Gastroesophageal sphincter (tissue), 4 donors: ENCODE measurements around the gene TTC9. TPM values are rescaled to one million over a fixed set of nuclear protein-coding genes. Genes with fewer than 3 reads are reported as not detected.

Experiments used
- ATAC-seq: fragments of 150-250 bp; one replicate; pipeline ENCODE4 v1.9.1; 2016; ENCODE audit warnings: mild to moderate bottlenecking, moderate library complexity
- H3K27ac ChIP-seq, 4 donors: fragments of 200-600 bp; sonication (generic) in 3 of 4; 1 replicate in 3 of 4; 2 replicates in 1 of 4; pipeline ENCODE4 v1.5.1; 2016 to 2019
- H3K27me3 ChIP-seq: fragments of 200-600 bp; sonication (generic); one replicate; pipeline ENCODE4 v1.5.1; 2019
- H3K36me3 ChIP-seq, 2 donors: fragments of 200-600 bp; sonication (generic); one replicate each; pipeline ENCODE4 v1.5.1; 2019; ENCODE audit warnings: control low read depth in 1 of 2
- H3K4me1 ChIP-seq, 3 donors: fragments of 200-600 bp; sonication (generic); 1 replicate in 2 of 3; 2 replicates in 1 of 3; pipeline ENCODE4 v1.5.1; 2016 to 2019; ENCODE audit warnings: control low read depth in 2 of 3
- H3K4me3 ChIP-seq, 2 donors: fragments of 200-600 bp; sonication (generic); one replicate each; pipeline ENCODE4 v1.5.1; 2019; ENCODE audit warnings: mild to moderate bottlenecking in 1 of 2, moderate library complexity in 1 of 2
- H3K9me3 ChIP-seq, 3 donors: fragments of 200-600 bp; sonication (generic); one replicate each; pipeline ENCODE4 v1.5.1; 2017 to 2019; ENCODE audit warnings: control low read depth in 2 of 3
- CTCF ChIP-seq, 4 experiments: fragments of 200-600 bp in 2 of 4; fragments of 450-650 bp in 2 of 4; sonication (generic) in 1 of 4; IDR thresholded peaks; one replicate each; pipeline ENCODE4 v1.5.1; 2017 to 2019; ENCODE audit warnings: antibody characterized with exemption in 4 of 4, mild to moderate bottlenecking in 2 of 4, moderate library complexity in 2 of 4
- EP300 ChIP-seq: sonication (generic); formaldehyde crosslinking; IDR thresholded peaks from one replicate; pipeline ENCODE4 v1.6.1; 2017; ENCODE audit warnings: antibody characterized with exemption, mild to moderate bottlenecking
- POLR2A ChIP-seq, 2 donors: fragments of 450-650 bp; IDR thresholded peaks; one replicate each; pipeline ENCODE4 v1.6.1; 2017; ENCODE audit warnings: antibody characterized with exemption in 2 of 2, mild to moderate bottlenecking in 2 of 2, moderate library complexity in 1 of 2
- POLR2AphosphoS5 ChIP-seq: sonication (generic); formaldehyde crosslinking; IDR thresholded peaks from one replicate; pipeline ENCODE4 v1.6.1; 2017; ENCODE audit warnings: antibody characterized with exemption
- WGBS, 2 donors: methylation state at CpG; one replicate each; pipeline ENCODE4 v1.1.5; 2018; ENCODE audit warnings: low coverage in 1 of 2; 5-methylcytosine and 5-hydroxymethylcytosine counted together
- total RNA-seq, 4 donors: library from RNA; depleted of rRNA; stranded (reverse); fragments of >200 nt; gene quantifications; one replicate each; pipeline ENCODE4 v1.1.0, GENCODE V29; 2016

TTC9 gene
- total RNA-seq, 4 donors from 2014 or later, result 0.40 to 7.3 (median 1.6) TPM

- Histone ChIP-seq H3K4me1 (no peaks in the 10 kb centered on the region), H3K27ac (no peak overlapping the region), H3K9me3 (no peaks in the 10 kb centered on the region), H3K4me3 (no peak overlapping the region), H3K36me3 (no peaks in the 10 kb centered on the region), H3K27me3 (peaks cover 31% of the 10 kb centered on the region)
- no peak for ATAC-seq
- TF ChIP-seq CTCF (IDR thresholded peaks at IDR 0.05), result no peak
- TF ChIP-seq POLR2A (IDR thresholded peaks at IDR 0.05), result no peak
- no peak for TF ChIP-seq EP300
- no peak for TF ChIP-seq POLR2AphosphoS5
- WGBS, 2 donors, result 100% methylated on average over 1 of the region's 1 CpG; no CpG with 5 or more reads in 1 of the 2 donors
Measured at GRCh38 chr14:70704960-70705359, 63.2 kb downstream of the TTC9 start.

GRCh38 chr14:70706177-70706576 is 64.5 kb downstream of the TTC9 start:
- Histone ChIP-seq H3K36me3 (no peaks in the 10 kb centered on the region), H3K9me3 (no peaks in the 10 kb centered on the region), H3K4me3 (no peak overlapping the region), H3K4me1 (no peaks in the 10 kb centered on the region), H3K27me3 (peaks cover 33% of the 10 kb centered on the region), H3K27ac (no peak overlapping the region)
- no peak for ATAC-seq
- TF ChIP-seq POLR2AphosphoS5 (no peak), EP300 (no peak), POLR2A (IDR thresholded peaks at IDR 0.05) (no peak), CTCF (IDR thresholded peaks at IDR 0.05) (no peak)

GRCh38 chr14:70707138-70708038 is 65.7 kb downstream of the TTC9 start:
- H3K27me3 ChIP-seq, result peaks cover 37% of the 10 kb centered on the region
- no peaks in the 10 kb centered on the region for H3K36me3 ChIP-seq
- no peak overlapping the region for H3K4me3 ChIP-seq
- no peaks in the 10 kb centered on the region for H3K9me3 ChIP-seq
- no peak overlapping the region for H3K27ac ChIP-seq
- no peak for TF ChIP-seq POLR2A (IDR thresholded peaks at IDR 0.05)
- no peak for TF ChIP-seq EP300
- WGBS, 2 donors, result 67 to 86% methylated on average over 2 to 3 of the region's 6 CpGs
- no peak for ATAC-seq
- no peaks in the 10 kb centered on the region for H3K4me1 ChIP-seq

GRCh38 chr14:70708717-70709570 is 67.2 kb downstream of the TTC9 start:
- H3K4me3 ChIP-seq, result no peak overlapping the region
- no peak for ATAC-seq
- TF ChIP-seq POLR2AphosphoS5, result no peak
- no peak for TF ChIP-seq POLR2A (IDR thresholded peaks at IDR 0.05)
- no peak for TF ChIP-seq CTCF (IDR thresholded peaks at IDR 0.05)
- no peak for TF ChIP-seq EP300
- H3K27ac ChIP-seq, result no peak overlapping the region
- WGBS, 2 donors, result 50 to 77% methylated on average over 7 to 10 of the region's 15 CpGs
- no peaks in the 10 kb centered on the region for H3K9me3 ChIP-seq
- peaks cover 34% of the 10 kb centered on the region for H3K27me3 ChIP-seq
- no peaks in the 10 kb centered on the region for H3K36me3 ChIP-seq
- H3K4me1 ChIP-seq, result peaks cover 0 to 8% (median 0%) of the 10 kb centered on the region in 3 donors

GRCh38 chr14:70709726-70710382 is 68.1 kb downstream of the TTC9 start:
- Histone ChIP-seq H3K27ac (no peak overlapping the region), H3K4me3 (no peak overlapping the region), H3K36me3 (no peaks in the 10 kb centered on the region), H3K27me3 (peaks cover 33% of the 10 kb centered on the region), H3K4me1 (peaks cover 0 to 13% (median 0%) of the 10 kb centered on the region in 3 donors), H3K9me3 (no peaks in the 10 kb centered on the region)
- WGBS, 2 donors, result 62 to 68% methylated on average over 3 to 4 of the region's 8 CpGs
- no peak for TF ChIP-seq CTCF (IDR thresholded peaks at IDR 0.05)
- TF ChIP-seq POLR2A (IDR thresholded peaks at IDR 0.05), result no peak
- TF ChIP-seq POLR2AphosphoS5, result no peak
- no peak for TF ChIP-seq EP300
- ATAC-seq, result no peak
